ENCODE measurements around the gene THSD4. TPM values are rescaled to one million over a fixed set of nuclear protein-coding genes. Genes with fewer than 3 reads are reported as not detected.

The THSD4 gene
- total and polyA plus RNA-seq, 5 donors from 2014 or later: not detected

DNA sequence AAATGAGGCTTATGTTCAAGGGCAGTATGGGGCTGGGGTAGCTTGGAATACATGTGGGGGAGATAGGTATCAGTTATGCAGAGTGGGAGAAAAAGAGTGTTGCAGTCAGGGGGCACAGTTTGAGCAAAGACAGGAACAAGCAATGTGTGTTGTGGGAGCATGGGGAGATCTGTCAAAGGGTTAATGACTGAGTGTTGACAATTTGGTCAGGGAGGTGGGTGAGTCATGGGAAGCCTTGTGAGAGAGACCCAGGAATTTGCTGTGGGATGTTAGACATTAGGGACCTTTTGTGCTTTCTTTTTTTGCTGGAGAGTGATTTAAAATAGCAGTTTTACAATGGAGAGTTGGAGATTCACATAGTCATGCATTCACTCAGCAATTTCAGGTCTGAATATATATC, 473.5 kb downstream of the THSD4 start:
- Mint-ChIP-seq H3K36me3 (no peaks in the 10 kb centered on the region), H3K27ac (no peak overlapping the region), H3K4me1 (no peaks in the 10 kb centered on the region), H3K9me3 (peaks cover 3 to 15% (median 7%) of the 10 kb centered on the region in 7 donors), H3K27me3 (peaks cover 13% of the 10 kb centered on the region), H3K4me3 (no peak overlapping the region)
- Histone ChIP-seq H3K4me1 (ENCODE audit: control insufficient read depth, insufficient read depth, low read length, poor library complexity, severe bottlenecking) (no peaks in the 10 kb centered on the region), H3K27me3 (ENCODE audit: control insufficient read depth, insufficient read depth, low read length) (peaks cover 2% of the 10 kb centered on the region), H3K4me3 (ENCODE audit: low read depth, low read length) (no peak overlapping the region), H3K36me3 (ENCODE audit: control insufficient read depth, insufficient read depth, low read length) (no peaks in the 10 kb centered on the region), H3K9me3 (ENCODE audit: control insufficient read depth in 2 of 2, low read length in 2 of 2) (peaks cover 16 to 18% of the 10 kb centered on the region in 2 experiments), H3K27ac (ENCODE audit: insufficient read depth, low read length, poor library complexity, severe bottlenecking) (no peak overlapping the region)
- ATAC-seq (ENCODE audit: low read depth in 2 of 2) (no peak), DNase-seq (no peak)

DNA sequence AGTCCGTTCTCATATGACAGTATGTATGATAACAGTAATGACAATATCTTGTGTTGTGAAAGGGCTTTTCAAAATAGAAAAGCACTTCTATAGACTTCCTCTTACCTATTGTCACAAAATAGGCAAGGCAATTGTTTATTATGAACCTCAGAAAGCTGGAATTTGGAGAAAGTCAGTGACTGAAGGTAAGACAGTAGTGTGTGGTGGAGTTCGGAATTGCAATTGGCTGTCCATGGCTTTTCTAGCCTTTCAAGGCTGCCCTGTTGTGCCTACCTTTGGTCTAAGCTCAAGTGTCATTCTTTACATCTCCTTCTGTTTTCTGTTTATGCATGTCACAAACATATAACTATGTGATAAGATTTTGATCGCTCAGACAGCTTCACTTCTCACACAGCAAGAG, 475.8 kb downstream of the THSD4 start:
- no peak overlapping the region for H3K27ac ChIP-seq (ENCODE audit: insufficient read depth, low read length, poor library complexity, severe bottlenecking)
- no peaks in the 10 kb centered on the region for H3K4me1 ChIP-seq (ENCODE audit: control insufficient read depth, insufficient read depth, low read length, poor library complexity, severe bottlenecking)
- H3K27me3 ChIP-seq (ENCODE audit: control insufficient read depth, insufficient read depth, low read length): no peaks in the 10 kb centered on the region
- no peaks in the 10 kb centered on the region for H3K4me1 Mint-ChIP-seq
- H3K36me3 Mint-ChIP-seq: no peaks in the 10 kb centered on the region
- no peak overlapping the region for H3K27ac Mint-ChIP-seq
- peaks cover 7% of the 10 kb centered on the region in 2 experiments for H3K9me3 ChIP-seq (ENCODE audit: control insufficient read depth in 2 of 2, low read length in 2 of 2)
- peaks cover 0 to 5% (median 0%) of the 10 kb centered on the region in 7 donors for H3K9me3 Mint-ChIP-seq
- H3K27me3 Mint-ChIP-seq: peaks cover 14% of the 10 kb centered on the region
- H3K4me3 ChIP-seq (ENCODE audit: low read depth, low read length): no peak overlapping the region
- no peak overlapping the region for H3K4me3 Mint-ChIP-seq
- DNase-seq (no peak), ATAC-seq (ENCODE audit: low read depth in 2 of 2) (no peak)
- H3K36me3 ChIP-seq (ENCODE audit: control insufficient read depth, insufficient read depth, low read length): no peaks in the 10 kb centered on the region

DNA sequence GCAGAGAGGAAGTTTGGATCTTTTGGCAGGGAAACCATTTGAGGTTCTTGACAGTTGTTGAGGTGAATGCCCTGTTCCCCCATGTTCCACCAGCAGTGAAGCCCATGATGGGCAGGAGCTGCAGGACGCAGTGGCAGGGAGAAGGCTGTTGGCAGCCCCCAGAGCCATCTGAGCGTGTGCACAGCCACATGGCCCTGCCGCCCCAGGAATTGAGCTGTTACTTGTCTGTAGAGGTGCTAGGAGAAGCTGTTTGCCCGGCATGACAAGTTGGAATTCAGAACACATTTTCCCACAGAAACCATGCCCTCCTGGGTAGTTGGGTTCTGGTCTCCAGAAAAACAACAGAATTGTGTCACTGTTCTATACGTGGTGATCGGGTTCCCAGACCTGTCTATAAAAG, 476.9 kb downstream of the THSD4 start:
- no peak overlapping the region for H3K27ac ChIP-seq (ENCODE audit: insufficient read depth, low read length, poor library complexity, severe bottlenecking)
- no peaks in the 10 kb centered on the region for H3K36me3 ChIP-seq (ENCODE audit: control insufficient read depth, insufficient read depth, low read length)
- H3K27ac Mint-ChIP-seq: no peak overlapping the region
- ATAC-seq (ENCODE audit: low read depth in 2 of 2) (no peak), DNase-seq (no peak)
- no peak overlapping the region for H3K4me3 ChIP-seq (ENCODE audit: low read depth, low read length)
- no peaks in the 10 kb centered on the region for H3K4me1 ChIP-seq (ENCODE audit: control insufficient read depth, insufficient read depth, low read length, poor library complexity, severe bottlenecking)
- H3K27me3 Mint-ChIP-seq: peaks cover 24% of the 10 kb centered on the region
- no peaks in the 10 kb centered on the region for H3K27me3 ChIP-seq (ENCODE audit: control insufficient read depth, insufficient read depth, low read length)
- no peaks in the 10 kb centered on the region for H3K9me3 ChIP-seq (ENCODE audit: control insufficient read depth in 2 of 2, low read length in 2 of 2)
- H3K9me3 Mint-ChIP-seq: peaks cover 0 to 4% (median 0%) of the 10 kb centered on the region in 7 donors
- H3K4me3 Mint-ChIP-seq: no peak overlapping the region
- H3K36me3 Mint-ChIP-seq: no peaks in the 10 kb centered on the region
- H3K4me1 Mint-ChIP-seq: no peaks in the 10 kb centered on the region

DNA sequence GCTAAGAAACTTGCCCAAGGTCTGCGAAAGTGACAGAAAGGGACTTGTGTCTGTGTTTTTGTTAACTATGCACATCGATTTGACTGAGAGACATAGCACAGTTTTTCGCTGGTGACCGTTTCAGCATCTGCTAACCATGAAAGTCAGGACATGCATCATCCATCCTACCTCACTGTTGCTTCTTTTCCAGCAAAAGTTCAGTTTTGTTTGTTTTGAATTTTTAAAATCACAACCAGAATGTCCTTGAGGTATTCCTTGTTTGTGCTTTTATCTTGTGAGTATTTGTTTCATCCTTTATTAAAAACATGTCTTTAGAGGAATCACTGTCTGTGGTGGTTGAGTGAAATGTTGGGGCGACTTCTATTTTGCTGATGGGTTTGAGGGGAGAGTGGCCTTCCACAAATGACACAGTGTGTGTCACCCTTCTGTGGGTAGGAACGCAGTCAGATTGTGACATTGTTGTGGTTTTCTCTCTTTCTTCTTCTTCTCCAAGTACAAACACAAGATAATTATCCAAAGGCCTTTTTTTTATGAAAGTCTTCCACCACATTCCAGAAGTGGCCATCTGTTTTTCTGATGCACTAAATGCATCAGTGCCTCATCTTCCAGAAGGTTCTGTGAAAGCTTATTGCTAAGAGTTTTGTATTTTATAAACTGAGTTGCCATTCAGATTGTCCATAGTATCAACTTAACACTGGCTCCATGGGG, 480.7 kb downstream of the THSD4 start:
- no peak overlapping the region for H3K4me3 Mint-ChIP-seq
- no peak overlapping the region for H3K27ac Mint-ChIP-seq
- no peaks in the 10 kb centered on the region for H3K4me1 Mint-ChIP-seq
- Histone ChIP-seq H3K27me3 (ENCODE audit: control insufficient read depth, insufficient read depth, low read length) (no peaks in the 10 kb centered on the region), H3K9me3 (ENCODE audit: control insufficient read depth in 2 of 2, low read length in 2 of 2) (no peaks in the 10 kb centered on the region), H3K4me3 (ENCODE audit: low read depth, low read length) (no peak overlapping the region), H3K36me3 (ENCODE audit: control insufficient read depth, insufficient read depth, low read length) (no peaks in the 10 kb centered on the region), H3K4me1 (ENCODE audit: control insufficient read depth, insufficient read depth, low read length, poor library complexity, severe bottlenecking) (no peaks in the 10 kb centered on the region), H3K27ac (ENCODE audit: insufficient read depth, low read length, poor library complexity, severe bottlenecking) (no peak overlapping the region)
- no peak for DNase-seq
- peaks cover 0 to 2% (median 0%) of the 10 kb centered on the region in 7 donors for H3K9me3 Mint-ChIP-seq
- no peak for ATAC-seq (ENCODE audit: low read depth in 2 of 2)
- H3K36me3 Mint-ChIP-seq: no peaks in the 10 kb centered on the region
- peaks cover 28% of the 10 kb centered on the region for H3K27me3 Mint-ChIP-seq

DNA sequence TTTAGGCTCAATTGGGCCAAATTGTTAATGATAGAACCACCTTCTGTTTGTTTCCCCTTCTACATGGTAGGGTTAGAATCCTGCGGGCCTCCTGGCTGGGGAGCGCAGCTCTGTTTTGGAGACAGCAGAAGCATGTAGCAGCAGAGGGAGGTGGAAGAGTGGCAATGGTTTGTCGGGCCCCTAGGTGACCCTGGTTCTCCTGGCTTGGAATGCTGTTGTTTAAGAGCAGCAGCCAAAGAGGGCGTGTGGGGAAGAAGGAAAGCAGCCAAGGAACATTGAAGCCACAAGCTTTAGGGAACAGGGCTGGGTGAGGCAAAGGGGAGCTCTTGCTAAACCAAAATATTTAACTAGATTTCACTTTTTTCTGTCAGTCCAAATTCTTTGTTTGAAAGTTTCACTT, 481.4 kb downstream of the THSD4 start:
- H3K36me3 Mint-ChIP-seq: no peaks in the 10 kb centered on the region
- no peaks in the 10 kb centered on the region for H3K36me3 ChIP-seq (ENCODE audit: control insufficient read depth, insufficient read depth, low read length)
- H3K9me3 Mint-ChIP-seq: peaks cover 0 to 2% (median 0%) of the 10 kb centered on the region in 7 donors
- H3K27ac ChIP-seq (ENCODE audit: insufficient read depth, low read length, poor library complexity, severe bottlenecking): no peak overlapping the region
- H3K4me1 Mint-ChIP-seq: no peaks in the 10 kb centered on the region
- H3K27me3 Mint-ChIP-seq: peaks cover 22% of the 10 kb centered on the region
- no peak overlapping the region for H3K27ac Mint-ChIP-seq
- no peak overlapping the region for H3K4me3 ChIP-seq (ENCODE audit: low read depth, low read length)
- no peaks in the 10 kb centered on the region for H3K27me3 ChIP-seq (ENCODE audit: control insufficient read depth, insufficient read depth, low read length)
- H3K4me1 ChIP-seq (ENCODE audit: control insufficient read depth, insufficient read depth, low read length, poor library complexity, severe bottlenecking): no peaks in the 10 kb centered on the region
- no peak for DNase-seq
- no peak overlapping the region for H3K4me3 Mint-ChIP-seq
- H3K9me3 ChIP-seq (ENCODE audit: control insufficient read depth in 2 of 2, low read length in 2 of 2): no peaks in the 10 kb centered on the region
- no peak for ATAC-seq (ENCODE audit: low read depth in 2 of 2)

DNA sequence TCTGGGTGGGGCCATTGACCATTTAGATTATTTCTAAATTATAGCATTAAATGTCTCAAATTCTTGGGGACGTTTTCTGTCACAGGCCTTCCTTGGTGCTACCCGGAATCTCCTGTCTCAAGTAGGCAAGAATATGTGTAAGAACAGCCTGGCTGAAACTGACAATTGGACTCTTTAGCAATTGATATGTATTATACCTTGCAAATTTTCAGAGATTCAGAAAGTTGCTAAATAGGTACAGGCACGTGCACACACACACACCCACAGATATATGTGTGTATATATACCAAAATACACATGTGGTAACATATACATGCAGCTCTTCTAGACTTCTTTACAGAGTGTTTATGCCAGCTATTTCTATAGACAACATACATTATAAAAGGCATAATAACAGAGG, 481.9 kb downstream of the THSD4 start:
- Mint-ChIP-seq H3K9me3 (peaks cover 0 to 3% (median 0%) of the 10 kb centered on the region in 7 donors), H3K4me1 (no peaks in the 10 kb centered on the region), H3K27me3 (peaks cover 18% of the 10 kb centered on the region), H3K27ac (no peak overlapping the region), H3K36me3 (no peaks in the 10 kb centered on the region), H3K4me3 (no peak overlapping the region)
- Histone ChIP-seq H3K36me3 (ENCODE audit: control insufficient read depth, insufficient read depth, low read length) (no peaks in the 10 kb centered on the region), H3K4me1 (ENCODE audit: control insufficient read depth, insufficient read depth, low read length, poor library complexity, severe bottlenecking) (no peaks in the 10 kb centered on the region), H3K27ac (ENCODE audit: insufficient read depth, low read length, poor library complexity, severe bottlenecking) (no peak overlapping the region), H3K9me3 (ENCODE audit: control insufficient read depth in 2 of 2, low read length in 2 of 2) (no peaks in the 10 kb centered on the region), H3K27me3 (ENCODE audit: control insufficient read depth, insufficient read depth, low read length) (no peaks in the 10 kb centered on the region), H3K4me3 (ENCODE audit: low read depth, low read length) (no peak overlapping the region)
- no peak for ATAC-seq (ENCODE audit: low read depth in 2 of 2)
- DNase-seq: no peak

DNA sequence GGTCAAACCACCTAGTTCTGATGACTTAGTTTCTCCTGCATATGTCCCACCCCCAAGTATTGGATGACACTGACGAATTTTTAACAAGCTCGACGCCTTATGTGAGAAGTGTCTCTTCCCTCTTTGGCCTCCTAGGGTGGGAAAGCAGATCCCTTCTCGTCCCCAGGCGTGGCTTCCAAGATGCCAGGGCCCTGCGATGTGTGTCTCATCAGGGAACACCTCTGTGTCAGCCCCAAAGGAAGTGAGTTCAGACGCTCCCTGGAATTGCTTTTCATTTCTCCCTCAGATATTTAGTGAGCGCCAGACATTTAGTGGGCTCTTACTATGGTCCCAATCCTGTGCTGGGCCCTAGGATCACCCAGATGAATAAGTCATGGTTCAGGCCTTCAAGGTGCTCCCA, 482.4 kb downstream of the THSD4 start:
- Histone ChIP-seq H3K4me1 (ENCODE audit: control insufficient read depth, insufficient read depth, low read length, poor library complexity, severe bottlenecking) (no peaks in the 10 kb centered on the region), H3K4me3 (ENCODE audit: low read depth, low read length) (no peak overlapping the region), H3K27me3 (ENCODE audit: control insufficient read depth, insufficient read depth, low read length) (no peaks in the 10 kb centered on the region), H3K9me3 (ENCODE audit: control insufficient read depth in 2 of 2, low read length in 2 of 2) (no peaks in the 10 kb centered on the region), H3K36me3 (ENCODE audit: control insufficient read depth, insufficient read depth, low read length) (no peaks in the 10 kb centered on the region), H3K27ac (ENCODE audit: insufficient read depth, low read length, poor library complexity, severe bottlenecking) (no peak overlapping the region)
- ATAC-seq (ENCODE audit: low read depth in 2 of 2): no peak
- H3K27ac Mint-ChIP-seq: no peak overlapping the region
- no peaks in the 10 kb centered on the region for H3K4me1 Mint-ChIP-seq
- H3K27me3 Mint-ChIP-seq: peaks cover 15% of the 10 kb centered on the region
- peaks cover 0 to 3% (median 0%) of the 10 kb centered on the region in 7 donors for H3K9me3 Mint-ChIP-seq
- no peaks in the 10 kb centered on the region for H3K36me3 Mint-ChIP-seq
- no peak overlapping the region for H3K4me3 Mint-ChIP-seq
- DNase-seq: no peak

DNA sequence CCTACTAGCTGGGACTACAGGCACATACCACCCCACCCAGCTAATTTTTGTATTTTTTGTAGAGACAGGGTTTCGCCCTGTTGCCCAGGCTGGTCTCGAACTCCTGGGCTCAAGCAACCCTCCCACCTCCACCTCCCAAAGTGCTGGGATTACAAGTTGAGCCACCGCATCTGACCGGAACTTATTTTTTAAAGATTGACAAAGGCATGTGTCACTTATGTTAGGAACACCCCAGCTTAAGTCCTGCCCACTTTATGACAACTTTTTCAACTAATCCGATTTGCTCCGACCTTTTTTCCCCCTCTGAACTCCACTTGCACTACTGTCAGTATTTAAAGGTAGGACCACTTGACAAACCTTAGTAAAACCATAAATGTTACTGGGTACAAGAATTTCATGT, 483.5 kb downstream of the THSD4 start:
- Histone ChIP-seq H3K27ac (ENCODE audit: insufficient read depth, low read length, poor library complexity, severe bottlenecking) (no peak overlapping the region), H3K4me1 (ENCODE audit: control insufficient read depth, insufficient read depth, low read length, poor library complexity, severe bottlenecking) (no peaks in the 10 kb centered on the region), H3K4me3 (ENCODE audit: low read depth, low read length) (no peak overlapping the region), H3K27me3 (ENCODE audit: control insufficient read depth, insufficient read depth, low read length) (no peaks in the 10 kb centered on the region), H3K36me3 (ENCODE audit: control insufficient read depth, insufficient read depth, low read length) (no peaks in the 10 kb centered on the region), H3K9me3 (ENCODE audit: control insufficient read depth in 2 of 2, low read length in 2 of 2) (no peaks in the 10 kb centered on the region)
- Mint-ChIP-seq H3K9me3 (peaks cover 0 to 4% (median 2%) of the 10 kb centered on the region in 7 donors), H3K27ac (no peak overlapping the region), H3K27me3 (peaks cover 19% of the 10 kb centered on the region), H3K4me1 (no peaks in the 10 kb centered on the region), H3K4me3 (no peak overlapping the region), H3K36me3 (no peaks in the 10 kb centered on the region)
- DNase-seq (no peak), ATAC-seq (ENCODE audit: low read depth in 2 of 2) (no peak)
